ENCODE measurements around the gene BSG. TPM values are rescaled to one million over a fixed set of nuclear protein-coding genes. Genes with fewer than 3 reads are reported as not detected.

Gene BSG
- total and polyA plus RNA-seq, 9 of the 15 experiments (the other 6 are each of a cell fraction or from before 2014, with no cell fraction given) = 4.6 to 495 (median 187) TPM

DNA sequence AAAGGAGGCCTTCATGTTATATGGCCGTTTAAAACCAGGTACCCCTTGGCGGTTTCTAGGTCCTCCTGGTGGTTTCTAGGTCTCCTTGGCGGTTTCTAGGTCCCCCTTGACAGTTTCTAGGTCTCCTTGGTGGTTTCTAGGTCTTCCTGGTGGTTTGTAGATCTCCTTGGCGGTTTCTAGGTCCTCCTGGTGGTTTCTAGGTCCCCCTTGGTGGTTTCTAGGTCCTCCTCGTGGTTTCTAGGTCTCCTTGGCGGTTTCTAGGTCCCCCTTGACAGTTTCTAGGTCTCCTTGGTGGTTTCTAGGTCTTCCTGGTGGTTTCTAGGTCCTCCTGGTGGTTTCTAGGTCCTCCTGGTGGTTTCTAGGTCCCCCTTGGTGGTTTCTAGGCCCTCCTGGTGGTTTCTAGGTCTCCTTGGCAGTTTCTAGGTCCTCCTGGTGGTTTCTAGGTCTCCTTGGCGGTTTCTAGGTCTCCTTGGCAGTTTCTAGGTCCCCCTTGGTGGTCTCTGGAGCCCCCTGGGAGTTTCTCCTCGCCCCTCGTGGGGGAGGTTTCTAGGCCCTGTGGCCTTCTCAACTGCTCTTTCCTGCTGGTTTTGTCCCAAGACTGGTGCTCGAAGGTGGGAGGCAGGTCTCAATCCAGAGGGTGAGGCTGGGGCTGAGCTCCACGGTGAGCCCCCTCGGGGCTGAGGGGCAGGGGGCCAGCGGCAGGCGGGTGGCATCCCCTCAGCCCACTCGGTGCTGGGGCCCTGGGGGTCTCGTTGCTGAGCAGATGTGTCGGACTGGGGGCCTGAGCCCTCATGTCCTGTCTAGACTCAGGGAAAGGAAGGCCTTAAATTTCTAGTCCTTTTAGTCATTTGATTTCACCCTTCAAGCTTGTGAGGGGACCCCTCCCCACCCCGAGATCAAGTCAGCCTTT lies 25.3 kb downstream of the BSG start (continued):
- TF ChIP-seq RBM17 (IDR thresholded peaks at IDR 0.05; ENCODE audit: borderline replicate concordance, low read depth, low read length) (no peak), MIER1 (IDR thresholded peaks at IDR 0.05; ENCODE audit: low read depth) (peak; percentile 100), SRSF1 (IDR thresholded peaks at IDR 0.05; ENCODE audit: low read depth, low read length) (no peak), ZNF57 (CRISPR knock-in tag; IDR thresholded peaks at IDR 0.05) (no peak), CCNT2 (IDR thresholded peaks at IDR 0.05; ENCODE audit: borderline replicate concordance, extremely low read depth, insufficient read length, low read depth, low read length) (no peak), TFAM (CRISPR knock-in tag; conservative IDR thresholded peaks at IDR 0.05) (no peak), EWSR1 (IDR thresholded peaks at IDR 0.05; ENCODE audit: borderline replicate concordance, low read depth, partially characterized antibody) (no peak), NFIC (IDR thresholded peaks at IDR 0.05) (peak; percentile 48), ZNF124 (CRISPR knock-in tag; IDR thresholded peaks at IDR 0.05) (no peak), TRIM28 (IDR thresholded peaks at IDR 0.05) (no peak), CHD1 (IDR thresholded peaks at IDR 0.05; ENCODE audit: low read length) (no peak), U2AF2 (optimal IDR thresholded peaks at IDR 0.05; ENCODE audit: low read depth, low read length) (no peak), THRAP3 (IDR thresholded peaks at IDR 0.05; ENCODE audit: borderline replicate concordance) (no peak), MTA1 (IDR thresholded peaks at IDR 0.05; ENCODE audit: borderline replicate concordance) (peak; percentile 85), PTRF (tag; IDR thresholded peaks at IDR 0.05) (no peak), BRD4 (IDR thresholded peaks at IDR 0.05) (no peak)
- TF ChIP-seq, protein P1, sequence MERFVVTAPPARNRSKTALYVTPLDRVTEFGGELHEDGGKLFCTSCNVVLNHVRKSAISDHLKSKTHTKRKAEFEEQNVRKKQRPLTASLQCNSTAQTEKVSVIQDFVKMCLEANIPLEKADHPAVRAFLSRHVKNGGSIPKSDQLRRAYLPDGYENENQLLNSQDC (CRISPR knock-in tag; IDR thresholded peaks at IDR 0.05) = no peak
- TF ChIP-seq, protein P2, sequence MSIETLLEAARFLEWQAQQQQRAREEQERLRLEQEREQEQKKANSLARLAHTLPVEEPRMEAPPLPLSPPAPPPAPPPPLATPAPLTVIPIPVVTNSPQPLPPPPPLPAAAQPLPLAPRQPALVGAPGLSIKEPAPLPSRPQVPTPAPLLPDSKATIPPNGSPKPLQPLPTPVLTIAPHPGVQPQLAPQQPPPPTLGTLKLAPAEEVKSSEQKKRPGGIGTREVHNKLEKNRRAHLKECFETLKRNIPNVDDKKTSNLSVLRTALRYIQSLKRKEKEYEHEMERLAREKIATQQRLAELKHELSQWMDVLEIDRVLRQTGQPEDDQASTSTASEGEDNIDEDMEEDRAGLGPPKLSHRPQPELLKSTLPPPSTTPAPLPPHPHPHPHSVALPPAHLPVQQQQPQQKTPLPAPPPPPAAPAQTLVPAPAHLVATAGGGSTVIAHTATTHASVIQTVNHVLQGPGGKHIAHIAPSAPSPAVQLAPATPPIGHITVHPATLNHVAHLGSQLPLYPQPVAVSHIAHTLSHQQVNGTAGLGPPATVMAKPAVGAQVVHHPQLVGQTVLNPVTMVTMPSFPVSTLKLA (conservative IDR thresholded peaks at IDR 0.05) = no peak
- TF ChIP-seq, protein P3, sequence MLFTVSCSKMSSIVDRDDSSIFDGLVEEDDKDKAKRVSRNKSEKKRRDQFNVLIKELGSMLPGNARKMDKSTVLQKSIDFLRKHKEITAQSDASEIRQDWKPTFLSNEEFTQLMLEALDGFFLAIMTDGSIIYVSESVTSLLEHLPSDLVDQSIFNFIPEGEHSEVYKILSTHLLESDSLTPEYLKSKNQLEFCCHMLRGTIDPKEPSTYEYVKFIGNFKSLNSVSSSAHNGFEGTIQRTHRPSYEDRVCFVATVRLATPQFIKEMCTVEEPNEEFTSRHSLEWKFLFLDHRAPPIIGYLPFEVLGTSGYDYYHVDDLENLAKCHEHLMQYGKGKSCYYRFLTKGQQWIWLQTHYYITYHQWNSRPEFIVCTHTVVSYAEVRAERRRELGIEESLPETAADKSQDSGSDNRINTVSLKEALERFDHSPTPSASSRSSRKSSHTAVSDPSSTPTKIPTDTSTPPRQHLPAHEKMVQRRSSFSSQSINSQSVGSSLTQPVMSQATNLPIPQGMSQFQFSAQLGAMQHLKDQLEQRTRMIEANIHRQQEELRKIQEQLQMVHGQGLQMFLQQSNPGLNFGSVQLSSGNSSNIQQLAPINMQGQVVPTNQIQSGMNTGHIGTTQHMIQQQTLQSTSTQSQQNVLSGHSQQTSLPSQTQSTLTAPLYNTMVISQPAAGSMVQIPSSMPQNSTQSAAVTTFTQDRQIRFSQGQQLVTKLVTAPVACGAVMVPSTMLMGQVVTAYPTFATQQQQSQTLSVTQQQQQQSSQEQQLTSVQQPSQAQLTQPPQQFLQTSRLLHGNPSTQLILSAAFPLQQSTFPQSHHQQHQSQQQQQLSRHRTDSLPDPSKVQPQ (CRISPR knock-in tag; IDR thresholded peaks at IDR 0.05; ENCODE audit: borderline replicate concordance) = no peak
